ENCODE data around the gene SYTL3.

Gene SYTL3

DNA sequence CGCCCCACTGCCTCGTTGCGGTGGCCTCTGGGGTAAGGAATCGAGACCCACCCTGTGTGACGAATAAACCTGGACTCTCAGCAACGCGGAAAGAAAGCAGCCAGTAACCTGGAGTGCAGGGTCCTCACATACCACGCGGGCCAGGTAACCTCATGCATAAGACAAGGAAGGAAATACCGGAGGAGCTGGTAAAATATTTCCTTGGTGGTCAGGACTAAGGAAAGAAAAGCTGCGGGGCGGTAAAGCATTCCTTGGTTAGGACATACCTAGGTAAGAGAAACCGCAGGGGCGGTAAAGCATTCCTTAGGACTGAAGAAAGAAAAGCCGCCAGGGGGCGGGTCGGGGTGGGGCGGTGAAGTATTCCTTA, 80.7 kb downstream of the SYTL3 start:
- DNase-seq (ENCODE audit: low read depth): no peak

- no peak for DNase-seq (ENCODE audit: low read depth)
These were observed 85.2 kb downstream of the SYTL3 start for GRCh38 chr6:158735009-158735408.

DNA sequence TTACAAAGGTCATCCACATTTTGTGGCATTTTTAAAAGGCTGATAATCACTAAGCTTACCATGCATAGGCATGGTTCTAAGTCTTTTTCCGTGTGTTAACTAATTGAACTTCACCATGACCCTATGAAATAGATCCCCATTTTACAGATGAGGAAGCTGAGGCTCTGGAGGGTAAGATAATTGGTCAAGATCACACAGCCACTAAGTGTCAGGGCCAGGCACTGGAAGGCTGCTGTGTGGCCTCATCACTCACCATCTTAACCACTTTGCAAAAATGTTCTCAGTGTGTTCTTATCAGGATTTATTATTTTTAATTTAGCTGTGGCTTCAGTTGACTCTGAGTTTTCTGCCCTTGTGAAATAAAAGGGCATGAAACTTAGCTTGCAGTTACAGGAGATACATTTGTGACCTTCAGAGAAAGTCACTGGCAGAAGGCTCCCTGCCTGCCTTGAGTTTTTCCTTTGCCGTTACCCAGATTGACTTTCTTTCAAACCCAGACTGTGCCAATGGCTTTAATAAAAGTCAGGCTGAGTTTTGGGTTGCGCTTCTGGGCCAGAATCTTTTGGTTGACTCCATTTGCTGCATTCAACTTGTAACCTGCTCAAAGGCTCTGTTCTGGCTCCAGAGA, 87.3 kb downstream of the SYTL3 start:
- no peak for DNase-seq (ENCODE audit: low read depth)

GRCh38 chr6:158737710-158738615, 88.1 kb downstream of the SYTL3 start:
- DNase-seq (ENCODE audit: low read depth): peak; percentile 78

DNA sequence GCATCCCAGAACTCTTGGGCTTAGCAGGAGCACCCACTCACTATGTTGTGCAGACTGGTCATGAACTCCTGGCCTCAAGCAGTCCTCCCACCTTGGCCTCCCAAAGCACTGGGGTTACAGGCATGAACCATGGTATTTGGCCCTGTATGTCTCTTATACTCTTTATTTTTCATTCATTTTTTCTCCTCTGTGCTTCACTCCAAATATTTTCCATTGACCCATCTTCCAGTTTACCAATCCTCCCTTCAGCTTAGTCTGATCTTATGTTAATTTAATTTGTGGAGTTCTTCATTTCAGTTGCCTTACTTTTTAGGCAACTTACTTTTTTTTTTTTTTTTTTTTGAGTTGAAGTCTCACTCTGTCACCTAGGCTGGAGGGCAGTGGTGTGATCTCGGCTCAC, 89.8 kb downstream of the SYTL3 start:
- no peak for DNase-seq (ENCODE audit: low read depth)

- no peak for DNase-seq (ENCODE audit: low read depth)
These were observed 93.3 kb downstream of the SYTL3 start for GRCh38 chr6:158743033-158743651.

- DNase-seq (ENCODE audit: low read depth): no peak
These were observed 95.2 kb downstream of the SYTL3 start for GRCh38 chr6:158744986-158745430.

- no peak for DNase-seq (ENCODE audit: low read depth)
These were observed 101.4 kb downstream of the SYTL3 start for GRCh38 chr6:158751224-158751623.

- no peak for DNase-seq (ENCODE audit: low read depth)
These were observed 102.1 kb downstream of the SYTL3 start for GRCh38 chr6:158751921-158752320.

DNA sequence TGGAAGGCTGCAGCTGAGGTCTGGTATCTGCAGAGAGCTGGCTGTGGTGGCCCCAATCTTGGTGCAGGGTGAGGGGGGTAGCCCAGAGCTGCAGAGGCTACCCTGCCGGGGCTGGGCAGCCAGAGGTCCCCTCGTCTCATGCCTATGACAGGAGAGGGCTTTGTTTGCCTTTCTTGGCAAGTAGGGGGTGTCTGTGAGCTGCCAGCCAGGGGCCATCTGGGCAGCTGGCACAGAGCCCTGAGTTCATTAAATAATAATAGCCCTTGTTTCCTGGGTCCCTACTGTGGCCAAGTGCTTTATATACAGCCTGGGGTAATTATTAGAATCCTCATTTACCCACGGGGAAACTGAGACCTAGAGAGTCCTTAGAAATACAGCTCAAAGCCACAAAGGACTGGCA, 102.8 kb downstream of the SYTL3 start:
- DNase-seq (ENCODE audit: low read depth): no peak

DNA sequence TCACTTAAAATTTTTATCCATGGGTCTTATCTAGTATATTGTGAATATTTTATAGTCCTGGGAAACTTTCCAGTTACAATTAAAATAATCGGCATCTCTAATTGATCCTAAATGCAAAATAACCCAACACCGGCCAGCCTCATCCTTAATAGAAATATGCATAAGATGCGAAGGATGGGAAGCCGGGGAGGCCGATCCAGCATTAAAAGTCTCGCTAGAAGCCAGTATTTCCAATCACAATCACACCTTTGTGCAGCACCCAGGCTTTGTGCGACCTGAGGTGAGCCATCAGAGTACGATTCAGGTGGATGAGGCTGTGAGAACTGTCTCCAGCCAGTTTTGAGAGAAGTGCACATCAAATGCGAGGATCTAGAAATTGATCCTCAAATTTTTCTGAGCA, 104.0 kb downstream of the SYTL3 start:
- DNase-seq (ENCODE audit: low read depth): no peak

- DNase-seq (ENCODE audit: low read depth): no peak
These were observed 104.9 kb downstream of the SYTL3 start for GRCh38 chr6:158754738-158755137.

DNA sequence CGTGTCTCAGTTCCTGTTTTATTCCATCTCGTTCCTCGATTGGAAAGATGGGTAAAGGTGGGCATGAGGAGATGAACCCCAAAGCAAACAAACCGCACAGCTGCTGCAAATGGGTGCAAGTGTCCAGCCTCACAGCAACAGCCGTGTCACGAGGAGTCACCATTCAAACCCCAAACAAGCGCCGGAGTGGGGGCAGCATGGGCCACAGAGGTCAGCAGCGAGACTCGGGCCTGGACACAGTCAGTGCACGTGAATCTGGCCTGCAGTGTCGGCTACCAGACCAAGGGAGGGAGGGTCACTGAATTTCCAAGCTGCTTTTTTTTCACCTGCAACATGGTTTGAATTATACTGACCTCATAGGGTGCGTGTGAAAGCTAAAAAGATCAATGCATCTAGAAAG, 105.8 kb downstream of the SYTL3 start:
- no peak for DNase-seq (ENCODE audit: low read depth)

DNA sequence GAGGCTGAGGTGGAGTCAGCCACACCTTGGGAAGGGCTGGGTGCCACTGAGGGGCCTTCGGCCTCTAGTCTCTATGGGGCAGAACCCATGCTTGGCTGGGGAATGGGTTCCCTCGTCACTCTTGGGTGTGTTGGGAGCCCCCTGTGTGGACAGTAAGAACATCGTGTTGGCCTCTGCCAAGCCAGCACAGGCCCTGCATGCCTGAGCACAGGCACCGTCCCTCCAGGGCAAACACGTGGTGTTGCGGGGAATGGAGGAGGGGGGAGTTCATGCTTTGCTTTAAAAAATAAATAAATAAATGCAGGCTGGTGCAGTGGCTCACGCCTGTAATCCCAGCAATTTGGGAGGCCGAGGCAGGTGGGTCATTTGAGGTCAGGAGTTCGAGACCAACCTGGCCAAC, 106.3 kb downstream of the SYTL3 start:
- no peak for DNase-seq (ENCODE audit: low read depth)

GRCh38 chr6:158756977-158757752, 107.3 kb downstream of the SYTL3 start:
- DNase-seq (ENCODE audit: low read depth): no peak

DNA sequence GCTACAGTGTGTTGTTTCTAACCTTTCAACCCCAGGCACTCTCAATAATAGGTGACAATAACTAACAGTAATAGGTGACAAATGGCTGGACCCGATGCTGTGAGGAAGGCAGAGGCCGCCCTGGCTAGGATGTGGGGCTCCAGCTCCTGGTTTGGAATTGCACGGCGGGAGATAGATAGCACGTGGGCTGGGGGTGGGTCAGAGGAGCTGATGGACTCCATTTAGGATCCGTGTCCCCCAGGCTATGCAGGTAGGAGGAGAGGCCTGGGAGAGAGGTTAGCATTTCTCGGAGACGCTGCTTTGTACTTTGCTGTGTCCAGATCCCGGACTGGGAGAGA, 107.9 kb downstream of the SYTL3 start:
- DNase-seq (ENCODE audit: low read depth): no peak

DNA sequence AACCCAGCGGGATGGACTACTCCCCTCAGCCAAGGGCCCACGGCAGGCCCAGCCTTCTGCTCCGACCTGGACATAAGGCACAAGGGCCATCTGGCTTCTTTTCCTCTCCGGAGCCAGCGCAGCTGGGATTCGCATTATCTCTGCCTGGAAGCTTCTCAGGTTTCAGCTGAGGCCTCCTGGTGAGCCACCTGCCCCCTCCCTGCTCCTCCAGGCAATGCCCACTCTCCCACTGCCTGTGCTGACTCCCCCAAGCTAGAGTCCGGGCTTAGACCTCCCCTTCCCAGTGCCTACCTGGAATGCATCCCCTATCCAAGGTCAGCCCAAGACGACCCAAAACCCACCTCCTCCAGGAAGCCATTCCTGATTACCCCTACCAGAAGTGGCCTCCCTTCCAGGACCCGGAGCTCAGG, 108.6 kb downstream of the SYTL3 start:
- DNase-seq (ENCODE audit: low read depth): no peak

- DNase-seq (ENCODE audit: low read depth): no peak
These were observed 109.2 kb downstream of the SYTL3 start for GRCh38 chr6:158758941-158759479.

DNA sequence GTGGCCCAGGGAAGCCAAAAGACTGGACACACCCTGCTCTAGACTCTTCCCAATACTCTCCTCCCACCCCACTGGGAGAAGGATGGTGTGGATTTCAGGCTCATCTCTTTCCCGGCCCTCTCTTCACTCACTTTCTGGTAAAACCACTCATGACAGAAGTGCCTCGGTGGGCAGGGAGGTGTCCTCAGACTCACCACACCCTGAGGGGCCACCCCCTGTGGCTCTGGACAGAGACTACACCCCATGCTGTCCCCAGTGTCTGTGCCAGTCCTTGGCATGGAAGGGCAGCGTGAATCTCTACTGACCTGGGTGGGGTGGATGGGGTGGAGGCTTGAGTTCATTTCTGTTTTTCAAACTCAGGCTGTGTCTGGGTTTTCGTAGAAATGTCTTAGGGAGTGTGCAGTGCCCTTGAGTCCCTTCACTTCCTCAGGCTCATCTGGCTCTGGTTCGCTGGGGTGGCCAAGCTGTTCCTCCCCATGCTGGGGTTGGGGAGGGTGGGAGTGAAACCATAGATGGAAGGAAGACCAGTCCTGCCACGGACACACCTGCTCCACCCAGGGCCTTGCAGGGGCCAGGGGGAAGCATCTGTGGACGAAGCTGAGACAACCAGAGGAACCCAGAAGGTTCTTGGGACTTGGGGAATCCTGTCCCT, 110.2 kb downstream of the SYTL3 start:
- DNase-seq (ENCODE audit: low read depth): no peak

GRCh38 chr6:158760618-158761250, 110.9 kb downstream of the SYTL3 start:
- DNase-seq (ENCODE audit: low read depth): no peak

DNA sequence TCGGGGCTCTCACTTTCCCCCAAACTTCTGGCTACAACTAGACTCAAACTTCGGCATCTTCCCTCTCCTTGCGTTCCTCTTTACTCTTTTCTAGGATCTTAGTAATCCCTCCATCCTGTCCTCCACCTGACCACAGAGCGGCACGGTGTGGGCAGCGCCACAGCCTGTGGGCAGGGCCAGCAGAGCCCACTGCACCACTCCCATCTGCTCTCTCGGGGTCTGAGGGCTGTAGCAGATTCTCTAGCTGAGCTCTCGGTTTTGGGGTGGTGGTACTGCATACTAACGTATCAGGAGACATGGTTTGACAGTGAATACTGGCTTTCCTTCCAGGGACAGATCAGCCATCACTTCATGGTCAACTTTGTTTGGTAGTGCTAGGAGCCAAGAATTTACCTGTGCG, 111.9 kb downstream of the SYTL3 start:
- no peak for DNase-seq (ENCODE audit: low read depth)

All from iris pigment epithelial cell (primary cell).